Panc1 (cell line): Measurements from ENCODE around the gene APOB.

Experiments
- SIN3A ChIP-seq: IDR thresholded peaks from 2 replicates; pipeline ENCODE4 v1.6.1; 2012; ENCODE audit warnings: low read depth, mild to moderate bottlenecking, low read length, moderate library complexity, borderline replicate concordance; ENCODE audit not compliant: insufficient read depth
- TF ChIP-seq, protein P1 (sequence below): fragments of 450-650 bp; IDR thresholded peaks from 2 replicates; pipeline ENCODE4 v1.5.1; 2017; ENCODE audit warnings: mild to moderate bottlenecking

DNA sequence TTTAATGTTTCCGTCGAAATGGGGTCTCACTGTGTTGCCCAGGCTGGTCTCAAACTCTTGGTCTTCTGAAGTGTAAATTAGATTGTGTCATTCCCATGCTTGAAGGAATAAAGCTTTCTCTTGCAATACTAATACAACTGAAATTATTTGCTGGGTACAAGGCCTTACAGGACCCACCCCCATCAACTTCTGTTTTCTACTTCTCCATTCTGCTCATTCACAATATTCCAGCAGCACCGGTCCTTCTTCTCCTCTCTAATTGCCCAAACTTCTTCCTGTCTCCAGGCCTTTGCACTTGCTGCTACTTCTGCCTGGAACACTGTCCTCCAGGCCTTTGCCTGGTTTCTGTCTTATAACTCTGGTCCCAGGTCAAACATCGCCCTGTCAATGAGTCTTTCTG, 73.8 kb downstream of the APOB start:
- TF ChIP-seq, protein P1, sequence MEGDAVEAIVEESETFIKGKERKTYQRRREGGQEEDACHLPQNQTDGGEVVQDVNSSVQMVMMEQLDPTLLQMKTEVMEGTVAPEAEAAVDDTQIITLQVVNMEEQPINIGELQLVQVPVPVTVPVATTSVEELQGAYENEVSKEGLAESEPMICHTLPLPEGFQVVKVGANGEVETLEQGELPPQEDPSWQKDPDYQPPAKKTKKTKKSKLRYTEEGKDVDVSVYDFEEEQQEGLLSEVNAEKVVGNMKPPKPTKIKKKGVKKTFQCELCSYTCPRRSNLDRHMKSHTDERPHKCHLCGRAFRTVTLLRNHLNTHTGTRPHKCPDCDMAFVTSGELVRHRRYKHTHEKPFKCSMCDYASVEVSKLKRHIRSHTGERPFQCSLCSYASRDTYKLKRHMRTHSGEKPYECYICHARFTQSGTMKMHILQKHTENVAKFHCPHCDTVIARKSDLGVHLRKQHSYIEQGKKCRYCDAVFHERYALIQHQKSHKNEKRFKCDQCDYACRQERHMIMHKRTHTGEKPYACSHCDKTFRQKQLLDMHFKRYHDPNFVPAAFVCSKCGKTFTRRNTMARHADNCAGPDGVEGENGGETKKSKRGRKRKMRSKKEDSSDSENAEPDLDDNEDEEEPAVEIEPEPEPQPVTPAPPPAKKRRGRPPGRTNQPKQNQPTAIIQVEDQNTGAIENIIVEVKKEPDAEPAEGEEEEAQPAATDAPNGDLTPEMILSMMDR: no peak
- no peak for TF ChIP-seq SIN3A
